CD14-positive monocyte (primary cell): ENCODE data around the gene CUBN. TPM values are rescaled to one million over a fixed set of nuclear protein-coding genes. Genes with fewer than 3 reads are reported as not detected.
A peak's percentile ranks its signal among the peaks of the same experiment; 100 is the strongest.

Experiments used
- DNase-seq, 3 donors: peaks; one replicate each; pipeline ENCODE4 v3.0.0-alpha.2; 2011 to 2022
- H2AFZ ChIP-seq: 2 replicates; pipeline ENCODE4 v1.6.0; 2012; ENCODE audit warnings: mild to moderate bottlenecking, low read depth, low read length, inconsistent platforms; ENCODE audit not compliant: insufficient read depth, poor library complexity, severe bottlenecking
- H3K27ac ChIP-seq, 2 donors: 1 replicate in 1 of 2; 2 replicates in 1 of 2; pipeline ENCODE4 v1.5.1; 2012 to 2013; ENCODE audit warnings: low read length in 2 of 2, control low read depth in 1 of 2, inconsistent platforms in 1 of 2, low read depth in 1 of 2, mild to moderate bottlenecking in 1 of 2
- H3K27me3 ChIP-seq, 2 donors: one replicate each; pipeline versions ENCODE4 v1.6.0 to v1.6.1; 2011 to 2013; ENCODE audit warnings: low read length in 2 of 2; ENCODE audit not compliant: control insufficient read depth in 2 of 2, insufficient read depth in 2 of 2
- H3K36me3 ChIP-seq, 2 donors: replicated peaks in 1 of 2; 1 replicate in 1 of 2; 2 replicates in 1 of 2; pipeline versions ENCODE4 v1.5.1 to v1.6.1; 2012 to 2013; ENCODE audit warnings: low read length in 2 of 2, control low read depth in 1 of 2, inconsistent platforms in 1 of 2, mild to moderate bottlenecking in 1 of 2; ENCODE audit not compliant: insufficient read depth in 2 of 2, control insufficient read depth in 1 of 2
- H3K4me1 ChIP-seq, 2 donors: 1 replicate in 1 of 2; 2 replicates in 1 of 2; pipeline versions ENCODE4 v1.5.1 to v1.6.1; 2012 to 2013; ENCODE audit warnings: low read length in 2 of 2, control low read depth in 1 of 2, inconsistent platforms in 1 of 2, mild to moderate bottlenecking in 1 of 2, moderate library complexity in 1 of 2; ENCODE audit not compliant: insufficient read depth in 2 of 2, control insufficient read depth in 1 of 2
- H3K4me2 ChIP-seq: replicated peaks from 2 replicates; pipeline ENCODE3; 2012; ENCODE audit warnings: low read length, moderate library complexity, mild to moderate bottlenecking; ENCODE audit not compliant: poor library complexity, severe bottlenecking; ENCODE audit errors: extremely low read depth
- H3K4me3 ChIP-seq, 3 experiments: fragments of 200-600 bp in 1 of 3; sonication (generic) in 1 of 3; replicated peaks in 1 of 3; 1 replicate in 2 of 3; 2 replicates in 1 of 3; pipeline ENCODE4 v1.5.1; 2011 to 2013; ENCODE audit warnings: low read length in 3 of 3, mild to moderate bottlenecking in 3 of 3, control low read depth in 2 of 3, low read depth in 2 of 3, inconsistent platforms in 1 of 3, moderate library complexity in 1 of 3
- H3K79me2 ChIP-seq: 2 replicates; pipeline ENCODE4 v1.6.0; 2012; ENCODE audit warnings: mild to moderate bottlenecking, control low read depth, inconsistent platforms, low read length, moderate library complexity; ENCODE audit not compliant: insufficient read depth
- H3K9ac ChIP-seq: 2 replicates; pipeline ENCODE4 v1.6.0; 2017; ENCODE audit warnings: low read length, mild to moderate bottlenecking; ENCODE audit not compliant: insufficient read depth, poor library complexity, severe bottlenecking
- H3K9me3 ChIP-seq, 2 donors: replicated peaks in 1 of 2; 1 replicate in 1 of 2; 2 replicates in 1 of 2; pipeline versions ENCODE4 v1.5.1 to v1.6.1; 2012 to 2013; ENCODE audit warnings: low read length in 2 of 2, control low read depth in 1 of 2; ENCODE audit not compliant: control insufficient read depth in 1 of 2, insufficient read depth in 1 of 2
- H4K20me1 ChIP-seq: 2 replicates; pipeline ENCODE4 v1.6.0; 2012; ENCODE audit warnings: mild to moderate bottlenecking, low read length, control low read depth, moderate library complexity; ENCODE audit not compliant: insufficient read depth
- H3K27ac Mint-ChIP-seq, 7 donors: one replicate each; pipeline ENCODE4 v1.8.0; 2020; ENCODE audit warnings: mild to moderate bottlenecking in 7 of 7, mixed read lengths in 7 of 7, moderate library complexity in 6 of 7, inconsistent platforms in 2 of 7
- H3K27me3 Mint-ChIP-seq, 3 donors: one replicate each; pipeline ENCODE4 v1.8.0; 2021 to 2022; ENCODE audit warnings: low read depth in 3 of 3, mild to moderate bottlenecking in 3 of 3, mixed read lengths in 3 of 3, moderate library complexity in 3 of 3, inconsistent platforms in 1 of 3
- H3K36me3 Mint-ChIP-seq, 2 donors: one replicate each; pipeline ENCODE4 v1.8.0; 2020; ENCODE audit warnings: mixed read lengths in 2 of 2, inconsistent platforms in 1 of 2, mild to moderate bottlenecking in 1 of 2
- H3K4me1 Mint-ChIP-seq: one replicate; pipeline ENCODE4 v1.8.0; 2020; ENCODE audit warnings: mild to moderate bottlenecking, mixed read lengths
- H3K4me3 Mint-ChIP-seq, 2 donors: one replicate each; pipeline ENCODE4 v1.8.0; 2020; ENCODE audit warnings: mild to moderate bottlenecking in 2 of 2, mixed read lengths in 2 of 2, moderate library complexity in 1 of 2
- H3K9me3 Mint-ChIP-seq, 7 donors: one replicate each; pipeline ENCODE4 v1.8.0; 2020 to 2022; ENCODE audit warnings: mixed read lengths in 7 of 7, mild to moderate bottlenecking in 6 of 7, moderate library complexity in 6 of 7, inconsistent platforms in 2 of 7
- WGBS: methylation state at CpG from one replicate; pipeline ENCODE4 v1.1.5; 2013; ENCODE audit warnings: missing lambda C conversion rate; ENCODE audit not compliant: insufficient coverage; 5-methylcytosine and 5-hydroxymethylcytosine counted together
- intact Hi-C, 2 donors: fragments of 100-400 bp; cut with micrococcal nuclease; formaldehyde crosslinking; loops; one replicate each; pipeline versions ENCODE4 v1.15.0 to v1.15.1; 2023
- polyA plus RNA-seq, 3 donors: library from polyadenylated mRNA; depleted of rRNA in 1 of 3; unstranded in 2 of 3; stranded (reverse) in 1 of 3; fragments of 300-500 nt in 2 of 3; fragments of >200 nt in 1 of 3; fragmentation: Illumina TruSeq in 2 of 3; gene quantifications; 1 replicate in 2 of 3; 2 replicates in 1 of 3; pipeline ENCODE4 v1.2.3, GENCODE V29; 2012 to 2021
- TF ChIP-seq, protein P1 (sequence below): fragments of 200-600 bp; IDR thresholded peaks from one replicate; pipeline ENCODE4 v1.8.0; 2022; ENCODE audit warnings: antibody characterized with exemption, mild to moderate bottlenecking

Gene CUBN
- polyA plus RNA-seq, 3 donors: 0.95 TPM; not detected in 2

DNA sequence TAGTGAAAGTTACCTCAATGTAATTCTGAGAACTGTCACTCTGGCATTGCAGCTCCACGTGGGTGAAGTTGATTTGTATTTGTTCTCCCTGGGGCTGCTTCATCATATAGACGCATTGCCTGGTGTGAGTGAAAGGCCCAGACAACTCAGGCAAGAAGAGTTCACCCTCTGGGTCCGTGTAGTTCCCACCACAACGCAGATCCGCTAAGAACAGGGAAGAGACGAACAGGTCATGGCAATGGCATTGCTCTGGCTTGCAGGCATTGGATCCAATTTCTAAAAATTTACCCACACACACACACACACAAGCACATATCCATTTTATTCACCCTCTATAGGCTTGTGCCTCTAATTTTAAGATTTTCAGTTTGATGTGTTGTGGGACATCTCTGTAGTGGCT is 45.4 kb downstream of the CUBN start:
- peaks cover 2 to 5% of the 10 kb centered on the region in 2 donors for H3K36me3 Mint-ChIP-seq
- Histone ChIP-seq H3K4me1 (peaks cover 10 to 35% of the 10 kb centered on the region in 2 donors), H3K27ac (peak overlapping the region in 1 of 2 donors; percentile 23), H3K4me2 (no peak overlapping the region), H3K9me3 (no peaks in the 10 kb centered on the region), H3K4me3 (no peak overlapping the region), H3K27me3 (no peaks in the 10 kb centered on the region), H3K79me2 (no peaks in the 10 kb centered on the region), H4K20me1 (no peaks in the 10 kb centered on the region), H3K9ac (no peak overlapping the region), H3K36me3 (no peaks in the 10 kb centered on the region), H2AFZ (no peak overlapping the region)
- H3K4me1 Mint-ChIP-seq: peaks cover 31% of the 10 kb centered on the region
- no peak for DNase-seq
- TF ChIP-seq, protein P1, sequence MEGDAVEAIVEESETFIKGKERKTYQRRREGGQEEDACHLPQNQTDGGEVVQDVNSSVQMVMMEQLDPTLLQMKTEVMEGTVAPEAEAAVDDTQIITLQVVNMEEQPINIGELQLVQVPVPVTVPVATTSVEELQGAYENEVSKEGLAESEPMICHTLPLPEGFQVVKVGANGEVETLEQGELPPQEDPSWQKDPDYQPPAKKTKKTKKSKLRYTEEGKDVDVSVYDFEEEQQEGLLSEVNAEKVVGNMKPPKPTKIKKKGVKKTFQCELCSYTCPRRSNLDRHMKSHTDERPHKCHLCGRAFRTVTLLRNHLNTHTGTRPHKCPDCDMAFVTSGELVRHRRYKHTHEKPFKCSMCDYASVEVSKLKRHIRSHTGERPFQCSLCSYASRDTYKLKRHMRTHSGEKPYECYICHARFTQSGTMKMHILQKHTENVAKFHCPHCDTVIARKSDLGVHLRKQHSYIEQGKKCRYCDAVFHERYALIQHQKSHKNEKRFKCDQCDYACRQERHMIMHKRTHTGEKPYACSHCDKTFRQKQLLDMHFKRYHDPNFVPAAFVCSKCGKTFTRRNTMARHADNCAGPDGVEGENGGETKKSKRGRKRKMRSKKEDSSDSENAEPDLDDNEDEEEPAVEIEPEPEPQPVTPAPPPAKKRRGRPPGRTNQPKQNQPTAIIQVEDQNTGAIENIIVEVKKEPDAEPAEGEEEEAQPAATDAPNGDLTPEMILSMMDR: no peak
- peaks cover 0 to 2% (median 2%) of the 10 kb centered on the region in 3 donors for H3K27me3 Mint-ChIP-seq
- H3K9me3 Mint-ChIP-seq: no peaks in the 10 kb centered on the region
- H3K27ac Mint-ChIP-seq: peak overlapping the region in 2 of 7 donors; percentile 61 to 86
- intact Hi-C loops: no loop called here
- no peak overlapping the region for H3K4me3 Mint-ChIP-seq
- 94% methylated on average over 5 of the region's 6 CpGs for WGBS

DNA sequence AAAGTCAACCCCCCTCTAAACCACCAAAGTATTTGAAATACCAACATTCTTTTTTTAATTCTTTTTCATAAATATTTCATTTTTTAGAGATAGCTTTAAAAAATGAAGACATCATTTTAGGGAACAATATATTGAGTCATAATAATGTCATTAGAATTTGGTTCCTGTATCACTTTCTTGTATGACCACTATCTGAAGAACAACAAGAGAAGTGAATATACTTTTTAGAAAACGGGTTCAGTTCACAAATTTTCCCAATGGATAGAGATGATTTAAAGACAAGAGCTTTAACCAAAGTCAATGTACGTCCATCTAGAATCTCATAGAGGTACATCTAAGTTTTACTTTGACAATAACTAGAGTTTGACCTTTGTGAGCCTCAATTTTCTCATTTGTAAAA is 48.2 kb downstream of the CUBN start:
- Mint-ChIP-seq H3K9me3 (no peaks in the 10 kb centered on the region), H3K4me1 (peaks cover 42% of the 10 kb centered on the region), H3K27me3 (peaks cover 0 to 2% (median 2%) of the 10 kb centered on the region in 3 donors), H3K27ac (peak overlapping the region in 6 of 7 donors; percentile 35 to 94 (median 76)), H3K36me3 (peaks cover 5 to 6% of the 10 kb centered on the region in 2 donors), H3K4me3 (no peak overlapping the region)
- Histone ChIP-seq H3K4me1 (peaks cover 17 to 42% of the 10 kb centered on the region in 2 donors), H3K27ac (peak overlapping the region in 1 of 2 donors; percentile 68), H4K20me1 (no peaks in the 10 kb centered on the region), H3K36me3 (no peaks in the 10 kb centered on the region), H3K9me3 (no peaks in the 10 kb centered on the region), H2AFZ (no peak overlapping the region), H3K9ac (no peak overlapping the region), H3K4me3 (no peak overlapping the region), H3K4me2 (no peak overlapping the region), H3K27me3 (no peaks in the 10 kb centered on the region), H3K79me2 (no peaks in the 10 kb centered on the region)
- no CpG with 5 or more reads among the region's 2 CpGs for WGBS
- TF ChIP-seq, protein P1: no peak
- peak; percentile 21 to 46 (median 30) for DNase-seq
- intact Hi-C loops: no loop called here
